CD4-positive, alpha-beta memory T cell (primary cell): ENCODE data around the gene OBP2A. TPM values are rescaled to one million over a fixed set of nuclear protein-coding genes. Genes with fewer than 3 reads are reported as not detected.

ENCODE experiments used
- CTCF ChIA-PET: fragments of 350-600 bp; sonication (Branson Sonifier 250); formaldehyde crosslinking; loops from one replicate; lab custom pipeline; 2021; ENCODE audit warnings: inconsistent platforms; ENCODE audit not compliant: partially characterized antibody; lab: Charles Lee
- POLR2A ChIA-PET: fragments of 350-600 bp; sonication (Branson Sonifier 250); formaldehyde crosslinking; loops from one replicate; lab custom pipeline; 2021; ENCODE audit not compliant: partially characterized antibody; lab: Charles Lee
- DNase-seq, 5 donors: peaks; one replicate each; pipeline versions ENCODE4 v3.0.0 to v3.0.0-alpha.2; 2020 to 2022; ENCODE audit warnings: mixed read lengths in 1 of 5
- H3K27ac ChIP-seq: one replicate; pipeline ENCODE4 v1.7.0; 2013; ENCODE audit warnings: low read depth, low read length
- H3K27me3 ChIP-seq: 2 replicates; pipeline ENCODE4 v1.7.0; 2013; ENCODE audit warnings: mild to moderate bottlenecking, low read length, moderate library complexity; ENCODE audit not compliant: insufficient read depth
- H3K36me3 ChIP-seq: 2 replicates; pipeline ENCODE4 v1.7.0; 2013; ENCODE audit warnings: mild to moderate bottlenecking, low read length, moderate library complexity; ENCODE audit not compliant: insufficient read depth
- H3K4me1 ChIP-seq: 2 replicates; pipeline ENCODE4 v1.7.0; 2013; ENCODE audit warnings: mild to moderate bottlenecking, low read length, moderate library complexity; ENCODE audit not compliant: insufficient read depth
- H3K4me3 ChIP-seq, 2 donors: one replicate each; pipeline ENCODE4 v1.7.0; 2013; ENCODE audit warnings: low read length in 2 of 2, mild to moderate bottlenecking in 1 of 2
- H3K9me3 ChIP-seq, 2 donors: one replicate each; pipeline ENCODE4 v1.7.0; 2013; ENCODE audit warnings: low read length in 2 of 2, control low read depth in 1 of 2; ENCODE audit not compliant: control insufficient read depth in 1 of 2
- H3K27ac Mint-ChIP-seq, 7 donors: one replicate each; pipeline ENCODE4 v1.8.0; 2020 to 2021; ENCODE audit warnings: mixed read lengths in 7 of 7, mild to moderate bottlenecking in 6 of 7, inconsistent platforms in 3 of 7, moderate library complexity in 3 of 7
- H3K27me3 Mint-ChIP-seq, 2 donors: one replicate each; pipeline ENCODE4 v1.8.0; 2020 to 2021; ENCODE audit warnings: mixed read lengths in 2 of 2
- H3K36me3 Mint-ChIP-seq, 2 donors: one replicate each; pipeline ENCODE4 v1.8.0; 2020 to 2021; ENCODE audit warnings: mixed read lengths in 2 of 2, inconsistent platforms in 1 of 2, mild to moderate bottlenecking in 1 of 2
- H3K4me1 Mint-ChIP-seq, 4 donors: one replicate each; pipeline ENCODE4 v1.8.0; 2020 to 2021; ENCODE audit warnings: mixed read lengths in 4 of 4, mild to moderate bottlenecking in 1 of 4
- H3K4me3 Mint-ChIP-seq, 8 donors: one replicate each; pipeline ENCODE4 v1.8.0; 2020 to 2021; ENCODE audit warnings: mixed read lengths in 8 of 8, mild to moderate bottlenecking in 7 of 8, moderate library complexity in 6 of 8, inconsistent platforms in 3 of 8
- H3K9me3 Mint-ChIP-seq, 8 donors: one replicate each; pipeline ENCODE4 v1.8.0; 2020 to 2021; ENCODE audit warnings: mixed read lengths in 8 of 8, mild to moderate bottlenecking in 5 of 8, inconsistent platforms in 3 of 8, moderate library complexity in 1 of 8
- intact Hi-C: fragments of 100-400 bp; cut with micrococcal nuclease; formaldehyde crosslinking; loops from one replicate; pipeline ENCODE4 v1.15.1; 2023
- polyA plus RNA-seq, 2 donors: library from polyadenylated mRNA; unstranded; fragments of 300-500 nt; fragmentation: Illumina TruSeq; gene quantifications; one replicate each; pipeline ENCODE4 v1.2.3, GENCODE V29; 2021
- total RNA-seq, 2 experiments: library from RNA; stranded (reverse); gene quantifications; one replicate each; pipeline ENCODE4 v1.2.3, GENCODE V29; 2021

Gene OBP2A
- total and polyA plus RNA-seq, 4 experiments from 2014 or later = not detected

DNA sequence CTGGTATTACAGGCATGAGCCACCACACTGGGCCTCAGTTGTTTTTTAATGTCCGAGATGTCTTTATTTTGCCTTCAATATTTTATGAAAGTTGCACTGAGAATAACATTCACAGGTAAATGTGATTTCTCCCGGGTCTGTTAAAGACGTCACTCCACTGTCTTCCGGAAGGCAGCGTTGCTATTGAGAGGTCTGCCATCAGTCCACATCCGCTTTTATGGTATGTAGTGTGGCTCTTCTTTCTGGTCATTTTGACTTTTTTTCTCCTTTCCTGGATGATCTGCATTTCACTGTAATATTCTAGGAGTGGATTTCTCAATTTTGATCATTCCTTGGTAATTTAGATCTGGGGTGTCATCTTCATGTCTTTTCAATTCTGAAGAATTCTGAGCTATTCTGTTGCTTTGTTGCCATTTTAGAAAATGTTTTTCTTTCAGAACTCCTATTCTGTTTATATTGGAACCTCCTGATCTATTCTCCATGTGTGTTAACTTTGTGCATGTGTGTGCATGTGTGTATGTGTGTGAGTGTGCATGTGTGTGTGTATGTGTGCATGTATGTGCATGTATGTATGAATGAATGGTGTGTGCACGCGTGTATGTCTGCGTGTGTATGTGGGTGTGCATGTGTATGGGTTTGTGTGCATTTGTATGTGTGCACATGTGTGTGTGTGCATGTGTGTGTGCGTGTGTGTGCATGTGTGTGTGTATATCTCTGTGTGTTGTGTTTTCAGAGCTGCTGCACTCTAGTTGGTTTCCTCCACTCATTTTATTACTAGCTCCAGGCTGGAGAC lies 26.6 kb upstream of the OBP2A start:
- ChIA-PET POLR2A (no interaction called here), CTCF (no interaction called here)
- Mint-ChIP-seq H3K9me3 (no peaks in the 10 kb centered on the region), H3K4me3 (no peak overlapping the region), H3K27me3 (peaks cover 4% of the 10 kb centered on the region in 2 donors), H3K4me1 (peaks cover 0 to 3% (median 0%) of the 10 kb centered on the region in 4 donors), H3K27ac (peak overlapping the region in 1 of 7 donors; percentile 64), H3K36me3 (no peaks in the 10 kb centered on the region)
- Histone ChIP-seq H3K4me1 (no peaks in the 10 kb centered on the region), H3K27me3 (no peaks in the 10 kb centered on the region), H3K27ac (no peak overlapping the region), H3K36me3 (no peaks in the 10 kb centered on the region), H3K4me3 (no peak overlapping the region), H3K9me3 (no peaks in the 10 kb centered on the region)
- no peak for DNase-seq
- intact Hi-C loops = no loop called here

DNA sequence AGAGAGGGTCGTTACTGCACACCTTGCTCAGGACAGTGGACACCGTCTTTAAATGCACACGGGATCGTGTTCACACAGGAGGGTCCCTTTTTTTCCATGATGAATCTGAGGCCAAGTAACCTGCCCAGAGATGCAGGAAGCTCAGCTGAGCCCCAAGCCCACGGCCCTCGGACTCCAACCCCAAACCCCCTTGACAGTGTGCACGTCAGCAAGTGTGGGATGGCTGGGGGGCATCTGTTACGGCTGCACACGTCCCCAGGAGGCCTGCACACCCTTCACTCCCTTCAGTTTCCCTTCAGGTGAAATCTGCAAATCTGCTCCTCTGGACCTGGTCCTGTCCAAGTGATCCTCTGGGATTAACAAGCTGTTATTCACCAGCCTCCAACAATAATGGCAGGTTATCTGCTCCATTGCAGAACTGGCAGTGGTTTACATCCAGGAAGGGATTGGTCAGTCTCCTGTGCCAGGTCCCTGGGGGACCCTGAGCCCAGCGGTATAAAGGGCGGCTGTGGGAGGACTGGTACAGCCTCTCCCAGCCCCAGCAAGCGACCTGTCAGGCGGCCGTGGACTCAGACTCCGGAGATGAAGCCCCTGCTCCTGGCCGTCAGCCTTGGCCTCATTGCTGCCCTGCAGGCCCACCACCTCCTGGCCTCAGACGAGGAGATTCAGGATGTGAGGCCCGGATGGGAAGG lies 24.9 kb upstream of the OBP2A start, which contains the start of gene LCN1:
Gene LCN1 (plus strand): TSS at position 525 of the 692 bp plus-strand sequence. CDS start 58 bp downstream, at position 583.
- Mint-ChIP-seq H3K9me3 (no peaks in the 10 kb centered on the region), H3K4me1 (peaks cover 0 to 2% (median 0%) of the 10 kb centered on the region in 4 donors), H3K27me3 (peaks cover 4% of the 10 kb centered on the region in 2 donors), H3K27ac (no peak within 1 kb of the TSS), H3K4me3 (peak within 1 kb of the TSS in 1 of 8 donors; percentile 51), H3K36me3 (no peaks in the 10 kb centered on the region)
- Histone ChIP-seq H3K27ac (no peak within 1 kb of the TSS), H3K36me3 (no peaks in the 10 kb centered on the region), H3K4me1 (no peaks in the 10 kb centered on the region), H3K9me3 (no peaks in the 10 kb centered on the region), H3K4me3 (no peak within 1 kb of the TSS), H3K27me3 (no peaks in the 10 kb centered on the region)
- intact Hi-C loops = no loop called here
- CTCF ChIA-PET = no interaction called here
- POLR2A ChIA-PET = no interaction called here
- DNase-seq = no peak

DNA sequence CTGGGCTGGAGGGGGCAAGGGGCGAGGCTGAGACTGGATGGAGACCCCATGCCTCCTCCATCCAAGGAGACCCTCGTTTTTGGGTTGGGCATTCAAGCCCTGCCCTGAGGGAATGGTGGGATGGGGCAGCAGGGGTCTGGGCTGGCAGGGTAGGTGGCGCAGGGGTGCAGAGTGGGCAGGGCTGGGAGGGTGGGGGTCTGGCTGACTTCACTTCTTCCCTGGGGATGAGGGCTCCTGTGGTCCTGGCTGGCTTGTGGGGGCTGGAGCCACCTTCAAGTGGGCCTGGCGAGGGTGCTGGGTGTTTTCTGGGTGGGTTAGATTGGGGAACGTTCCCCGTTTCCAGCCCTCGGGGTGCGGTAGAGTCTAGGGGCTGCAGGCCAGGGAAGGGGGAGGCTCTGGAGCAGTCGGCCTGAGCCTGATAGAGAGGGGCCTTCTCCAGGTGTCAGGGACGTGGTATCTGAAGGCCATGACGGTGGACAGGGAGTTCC lies 24.3 kb upstream of the OBP2A start:
- Mint-ChIP-seq H3K9me3 (no peaks in the 10 kb centered on the region), H3K27me3 (peaks cover 4% of the 10 kb centered on the region in 2 donors), H3K36me3 (no peaks in the 10 kb centered on the region), H3K4me3 (no peak overlapping the region), H3K4me1 (no peaks in the 10 kb centered on the region), H3K27ac (no peak overlapping the region)
- Histone ChIP-seq H3K4me3 (no peak overlapping the region), H3K36me3 (no peaks in the 10 kb centered on the region), H3K4me1 (no peaks in the 10 kb centered on the region), H3K27ac (no peak overlapping the region), H3K9me3 (no peaks in the 10 kb centered on the region), H3K27me3 (no peaks in the 10 kb centered on the region)
- intact Hi-C loops = no loop called here
- ChIA-PET CTCF (no interaction called here), POLR2A (no interaction called here)
- no peak for DNase-seq

DNA sequence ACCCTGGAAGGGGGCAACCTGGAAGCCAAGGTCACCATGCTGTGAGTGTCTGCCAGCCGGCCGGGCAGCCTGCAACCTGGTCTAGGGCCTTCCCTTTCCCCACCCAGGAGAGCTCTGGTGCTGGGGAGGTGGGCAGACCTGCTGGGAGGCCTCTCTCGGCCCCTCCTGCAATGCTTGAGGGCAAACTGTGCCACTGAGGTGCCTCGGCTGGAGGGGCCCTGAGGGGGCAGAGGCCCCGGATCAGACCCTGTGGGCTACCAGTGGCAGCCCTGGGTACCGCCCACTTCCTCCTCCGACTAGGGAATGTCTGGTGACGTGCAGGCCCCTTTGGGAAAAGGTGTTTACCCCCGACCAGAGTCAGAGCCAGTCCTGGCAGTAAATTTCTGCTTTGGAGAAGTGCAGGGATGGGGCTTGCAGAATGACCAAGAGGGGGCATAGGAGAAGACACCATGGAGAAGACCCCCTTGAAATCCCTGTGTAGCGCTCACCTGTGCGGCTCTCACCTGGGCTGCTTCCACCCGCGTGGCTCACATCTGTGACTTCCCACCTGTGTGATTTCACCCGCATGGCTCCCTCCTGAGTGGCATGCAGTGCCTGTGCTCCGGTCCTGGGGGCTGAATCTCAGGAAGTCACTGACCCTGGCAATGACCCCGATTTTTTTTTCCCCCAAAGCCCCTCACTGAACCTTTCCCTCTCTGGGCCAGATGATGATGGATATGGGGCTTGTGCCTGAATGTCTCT lies 23.6 kb upstream of the OBP2A start:
- Histone ChIP-seq H3K4me3 (no peak overlapping the region), H3K27me3 (no peaks in the 10 kb centered on the region), H3K27ac (no peak overlapping the region), H3K4me1 (no peaks in the 10 kb centered on the region), H3K9me3 (no peaks in the 10 kb centered on the region), H3K36me3 (no peaks in the 10 kb centered on the region)
- H3K4me3 Mint-ChIP-seq = no peak overlapping the region
- H3K27ac Mint-ChIP-seq = no peak overlapping the region
- H3K4me1 Mint-ChIP-seq = no peaks in the 10 kb centered on the region
- peaks cover 4% of the 10 kb centered on the region in 2 donors for H3K27me3 Mint-ChIP-seq
- ChIA-PET CTCF (no interaction called here), POLR2A (no interaction called here)
- intact Hi-C loops = no loop called here
- DNase-seq = no peak
- H3K9me3 Mint-ChIP-seq = no peaks in the 10 kb centered on the region
- H3K36me3 Mint-ChIP-seq = no peaks in the 10 kb centered on the region

DNA sequence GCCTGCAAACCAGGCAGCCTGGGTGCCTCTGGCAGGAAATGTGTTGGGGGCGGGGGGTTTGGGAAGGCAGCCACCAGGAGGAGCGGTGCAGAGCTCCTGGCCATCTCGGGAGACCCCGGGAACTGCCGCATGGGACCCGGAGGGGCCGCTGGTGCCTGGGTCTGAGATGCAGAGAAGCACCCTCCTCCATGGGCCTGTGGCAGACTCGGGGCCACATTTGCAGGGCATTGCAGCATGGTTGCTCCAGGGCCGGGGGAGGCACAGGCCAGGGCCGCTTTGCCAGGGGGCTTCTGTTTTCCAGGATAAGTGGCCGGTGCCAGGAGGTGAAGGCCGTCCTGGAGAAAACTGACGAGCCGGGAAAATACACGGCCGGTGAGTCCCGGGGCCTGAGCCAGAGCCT lies 23.0 kb upstream of the OBP2A start:
- POLR2A ChIA-PET = no interaction called here
- no peaks in the 10 kb centered on the region for H3K9me3 Mint-ChIP-seq
- no peak for DNase-seq
- no peak overlapping the region for H3K27ac ChIP-seq
- H3K4me3 ChIP-seq = no peak overlapping the region
- CTCF ChIA-PET = no interaction called here
- H3K36me3 ChIP-seq = no peaks in the 10 kb centered on the region
- intact Hi-C loops = no loop called here
- peaks cover 4% of the 10 kb centered on the region in 2 donors for H3K27me3 Mint-ChIP-seq
- no peaks in the 10 kb centered on the region for H3K36me3 Mint-ChIP-seq
- H3K4me1 Mint-ChIP-seq = no peaks in the 10 kb centered on the region
- H3K4me3 Mint-ChIP-seq = no peak overlapping the region
- no peaks in the 10 kb centered on the region for H3K4me1 ChIP-seq
- no peaks in the 10 kb centered on the region for H3K9me3 ChIP-seq
- H3K27me3 ChIP-seq = no peaks in the 10 kb centered on the region
- H3K27ac Mint-ChIP-seq = no peak overlapping the region

DNA sequence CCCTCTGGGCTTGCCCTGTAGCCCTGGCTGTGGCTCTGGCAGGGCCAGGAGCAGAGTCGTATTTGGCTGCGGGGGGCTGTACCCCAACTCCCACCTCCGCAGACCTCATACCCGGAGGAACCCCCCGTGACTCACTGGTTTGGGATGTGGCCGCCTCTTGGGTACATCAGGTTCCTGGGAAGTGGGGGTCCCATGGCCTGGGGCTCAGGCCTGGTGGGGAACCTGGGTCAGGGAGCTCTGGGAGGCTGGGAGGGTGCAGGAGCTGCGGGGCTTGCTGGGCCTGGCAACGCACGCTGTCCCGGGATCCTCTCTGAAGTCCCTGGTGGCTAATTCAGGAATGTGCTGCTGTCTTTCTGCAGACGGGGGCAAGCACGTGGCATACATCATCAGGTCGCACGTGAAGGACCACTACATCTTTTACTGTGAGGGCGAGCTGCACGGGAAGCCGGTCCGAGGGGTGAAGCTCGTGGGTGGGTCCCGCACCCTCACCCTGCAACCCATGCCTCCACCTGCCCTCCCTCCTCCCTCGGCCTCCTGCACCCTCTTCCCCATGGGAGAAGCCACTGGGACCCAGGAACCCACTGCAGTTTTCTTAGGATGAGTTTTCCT lies 22.3 kb upstream of the OBP2A start:
- Mint-ChIP-seq H3K27me3 (peaks cover 4% of the 10 kb centered on the region in 2 donors), H3K4me1 (no peaks in the 10 kb centered on the region), H3K4me3 (no peak overlapping the region), H3K36me3 (no peaks in the 10 kb centered on the region), H3K27ac (no peak overlapping the region), H3K9me3 (no peaks in the 10 kb centered on the region)
- Histone ChIP-seq H3K4me3 (no peak overlapping the region), H3K36me3 (no peaks in the 10 kb centered on the region), H3K4me1 (no peaks in the 10 kb centered on the region), H3K27me3 (no peaks in the 10 kb centered on the region), H3K9me3 (no peaks in the 10 kb centered on the region), H3K27ac (no peak overlapping the region)
- DNase-seq = no peak
- CTCF ChIA-PET = no interaction called here
- intact Hi-C loops = no loop called here
- POLR2A ChIA-PET = no interaction called here
